Muscle of leg (tissue), 11 donors: ENCODE data around the gene MTFMT. TPM values are rescaled to one million over a fixed set of nuclear protein-coding genes. Genes with fewer than 3 reads are reported as not detected.
A peak's percentile ranks its signal among the peaks of the same experiment; 100 is the strongest.

Experiments used
- DNase-seq: peaks from one replicate; pipeline ENCODE4 v3.0.0; 2013
- H3K27ac ChIP-seq: one replicate; pipeline ENCODE4 v1.5.1; 2013; ENCODE audit warnings: mild to moderate bottlenecking, low read length, control low read depth
- H3K27me3 ChIP-seq: one replicate; pipeline ENCODE4 v1.6.1; 2013; ENCODE audit warnings: low read length; ENCODE audit not compliant: control insufficient read depth, insufficient read depth
- H3K36me3 ChIP-seq: one replicate; pipeline ENCODE4 v1.6.1; 2013; ENCODE audit warnings: low read length; ENCODE audit not compliant: control insufficient read depth, insufficient read depth
- H3K4me1 ChIP-seq: one replicate; pipeline ENCODE4 v1.6.1; 2013; ENCODE audit warnings: low read length; ENCODE audit not compliant: control insufficient read depth, insufficient read depth
- H3K4me3 ChIP-seq: one replicate; pipeline ENCODE4 v1.5.1; 2013; ENCODE audit warnings: low read length, control low read depth
- H3K9me3 ChIP-seq: replicated peaks from 2 replicates; pipeline ENCODE4 v1.6.1; 2013; ENCODE audit warnings: low read depth, low read length; ENCODE audit not compliant: control insufficient read depth
- WGBS: methylation state at CpG from one replicate; pipeline ENCODE4 v1.1.5; 2013; ENCODE audit warnings: missing lambda C conversion rate; ENCODE audit not compliant: insufficient coverage; 5-methylcytosine and 5-hydroxymethylcytosine counted together
- polyA plus RNA-seq, 8 donors: library from polyadenylated mRNA; unstranded; fragments of 120-200 nt; gene quantifications; one replicate each; pipeline versions ENCODE4 v1.2.1 to v1.2.3, GENCODE V29; 2013; ENCODE audit warnings: inconsistent platforms in 1 of 8, low replicate concordance in 1 of 8; ENCODE audit not compliant: insufficient read length in 8 of 8, insufficient read depth in 1 of 8
- total RNA-seq: library from RNA; stranded (reverse); fragments of 120-200 nt; gene quantifications from one replicate; pipeline ENCODE4 v1.2.4, GENCODE V29; 2013

Gene MTFMT
- total and polyA plus RNA-seq, 9 donors: 7.9 to 11.2 (median 9.3) TPM

GRCh38 chr15:65040461-65040860 is 11.0 kb upstream of the MTFMT start:
- WGBS: no CpG with 5 or more reads among the region's 6 CpGs
- H3K9me3 ChIP-seq: no peaks in the 10 kb centered on the region
- H3K36me3 ChIP-seq: no peaks in the 10 kb centered on the region
- no peak overlapping the region for H3K4me3 ChIP-seq
- no peaks in the 10 kb centered on the region for H3K27me3 ChIP-seq
- H3K27ac ChIP-seq: no peak overlapping the region
- peaks cover 12% of the 10 kb centered on the region for H3K4me1 ChIP-seq
- DNase-seq: no peak

- no peak overlapping the region for H3K4me3 ChIP-seq
- peaks cover 4% of the 10 kb centered on the region for H3K4me1 ChIP-seq
- H3K27ac ChIP-seq: no peak overlapping the region
- no peaks in the 10 kb centered on the region for H3K9me3 ChIP-seq
- no peaks in the 10 kb centered on the region for H3K27me3 ChIP-seq
- no peak for DNase-seq
- H3K36me3 ChIP-seq: no peaks in the 10 kb centered on the region
- WGBS: 34% methylated on average over 3 of the region's 5 CpGs
These were observed 9.4 kb upstream of the MTFMT start for GRCh38 chr15:65038836-65039235.

GRCh38 chr15:65038428-65038827 is 9.0 kb upstream of the MTFMT start:
- no peak overlapping the region for H3K27ac ChIP-seq
- no peak for DNase-seq
- no peaks in the 10 kb centered on the region for H3K36me3 ChIP-seq
- H3K4me1 ChIP-seq: peaks cover 4% of the 10 kb centered on the region
- H3K27me3 ChIP-seq: no peaks in the 10 kb centered on the region
- no peaks in the 10 kb centered on the region for H3K9me3 ChIP-seq
- H3K4me3 ChIP-seq: no peak overlapping the region
- 89% methylated on average over 1 of the region's 3 CpGs for WGBS

- no peaks in the 10 kb centered on the region for H3K9me3 ChIP-seq
- H3K36me3 ChIP-seq: no peaks in the 10 kb centered on the region
- H3K27ac ChIP-seq: no peak overlapping the region
- H3K4me3 ChIP-seq: no peak overlapping the region
- no peaks in the 10 kb centered on the region for H3K4me1 ChIP-seq
- no peak for DNase-seq
- no CpG with 5 or more reads among the region's 1 CpG for whole genome bisulfite sequencing
- H3K27me3 ChIP-seq: no peaks in the 10 kb centered on the region
These were observed 7.9 kb upstream of the MTFMT start for GRCh38 chr15:65037309-65037708.

GRCh38 chr15:65034719-65035118 is 5.3 kb upstream of the MTFMT start:
- H3K36me3 ChIP-seq: no peaks in the 10 kb centered on the region
- no peak overlapping the region for H3K4me3 ChIP-seq
- H3K9me3 ChIP-seq: no peaks in the 10 kb centered on the region
- peaks cover 3% of the 10 kb centered on the region for H3K27me3 ChIP-seq
- H3K27ac ChIP-seq: no peak overlapping the region
- 100% methylated on average over 3 of the region's 11 CpGs for WGBS
- DNase-seq: no peak
- no peaks in the 10 kb centered on the region for H3K4me1 ChIP-seq

GRCh38 chr15:65033659-65034269 is 4.3 kb upstream of the MTFMT start:
- peaks cover 1% of the 10 kb centered on the region for H3K4me1 ChIP-seq
- peaks cover 3% of the 10 kb centered on the region for H3K27me3 ChIP-seq
- H3K27ac ChIP-seq: no peak overlapping the region
- no peaks in the 10 kb centered on the region for H3K9me3 ChIP-seq
- peak; percentile 64 for DNase-seq
- no peak overlapping the region for H3K4me3 ChIP-seq
- no peaks in the 10 kb centered on the region for H3K36me3 ChIP-seq
- 0% methylated on average over 2 of the region's 4 CpGs for WGBS

GRCh38 chr15:65032801-65033537 is 3.5 kb upstream of the MTFMT start:
- Histone ChIP-seq H3K36me3 (no peaks in the 10 kb centered on the region), H3K27ac (no peak overlapping the region), H3K4me3 (no peak overlapping the region), H3K27me3 (peaks cover 3% of the 10 kb centered on the region), H3K4me1 (peaks cover 7% of the 10 kb centered on the region), H3K9me3 (no peaks in the 10 kb centered on the region)
- peak; percentile 43 for DNase-seq
- 26% methylated on average over 9 of the region's 13 CpGs for WGBS

- no peak for DNase-seq
- H3K4me3 ChIP-seq: no peak overlapping the region
- peaks cover 14% of the 10 kb centered on the region for H3K36me3 ChIP-seq
- H3K27ac ChIP-seq: no peak overlapping the region
- H3K27me3 ChIP-seq: peaks cover 3% of the 10 kb centered on the region
- H3K9me3 ChIP-seq: no peaks in the 10 kb centered on the region
- 80% methylated on average over 4 of the region's 12 CpGs for WGBS
- H3K4me1 ChIP-seq: peaks cover 9% of the 10 kb centered on the region
These were observed 333 bp upstream of the MTFMT start for GRCh38 chr15:65029736-65030208.

GRCh38 chr15:65028338-65028737 is 1.1 kb downstream of the MTFMT start:
- peaks cover 18% of the 10 kb centered on the region for H3K36me3 ChIP-seq
- H3K4me1 ChIP-seq: peaks cover 9% of the 10 kb centered on the region
- no peaks in the 10 kb centered on the region for H3K9me3 ChIP-seq
- H3K4me3 ChIP-seq: peak overlapping the region; percentile 73
- DNase-seq: no peak
- H3K27me3 ChIP-seq: peaks cover 3% of the 10 kb centered on the region
- H3K27ac ChIP-seq: no peak overlapping the region
- 33% methylated on average over 5 of the region's 10 CpGs for WGBS

- Histone ChIP-seq H3K4me1 (peaks cover 9% of the 10 kb centered on the region), H3K36me3 (peaks cover 21% of the 10 kb centered on the region), H3K27me3 (peaks cover 3% of the 10 kb centered on the region), H3K27ac (no peak overlapping the region), H3K9me3 (no peaks in the 10 kb centered on the region), H3K4me3 (no peak overlapping the region)
- no peak for DNase-seq
- no CpG with 5 or more reads among the region's 1 CpG for WGBS
These were observed 1.8 kb downstream of the MTFMT start for GRCh38 chr15:65027593-65027992.
